Activated CD4-positive, alpha-beta T cell treated with anti-CD3 and anti-CD28 coated beads, Interleukin-2, amount 50 U/mL, for 4 hours (primary cell): ENCODE data around the gene CDPF1.

Source experiments
- DNase-seq, 2 experiments: peaks; one replicate each; pipeline ENCODE4 v3.0.0-alpha.2; 2020

Gene CDPF1

DNA sequence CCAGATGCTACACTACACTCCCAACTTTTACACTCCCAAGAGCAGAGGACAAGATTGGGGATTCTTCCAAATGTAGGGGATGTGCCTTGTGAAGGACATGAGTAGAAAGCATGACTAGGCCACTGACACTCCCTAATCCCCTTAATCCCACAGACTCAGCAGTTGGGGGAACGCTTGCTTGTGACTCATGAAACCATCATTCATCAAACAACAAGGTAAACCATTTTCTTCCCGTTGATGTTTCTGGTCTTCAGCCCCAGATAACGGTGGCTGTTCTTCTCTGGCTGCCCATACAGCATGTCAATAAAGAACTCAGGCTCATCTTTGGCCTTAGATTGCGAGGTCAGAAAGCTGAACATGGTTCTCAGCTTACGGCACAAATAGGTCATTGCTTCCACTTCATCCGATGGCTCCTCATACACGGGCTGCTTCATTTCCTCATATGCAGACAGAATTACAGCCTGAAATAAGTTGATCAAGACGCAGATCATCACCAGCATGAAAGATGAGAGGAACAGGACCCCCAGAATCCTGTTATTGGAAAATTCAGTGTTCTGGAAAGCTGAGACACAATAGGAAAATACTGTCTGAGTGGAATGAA lies 6.4 kb upstream of the CDPF1 start:
- no peak for DNase-seq

DNA sequence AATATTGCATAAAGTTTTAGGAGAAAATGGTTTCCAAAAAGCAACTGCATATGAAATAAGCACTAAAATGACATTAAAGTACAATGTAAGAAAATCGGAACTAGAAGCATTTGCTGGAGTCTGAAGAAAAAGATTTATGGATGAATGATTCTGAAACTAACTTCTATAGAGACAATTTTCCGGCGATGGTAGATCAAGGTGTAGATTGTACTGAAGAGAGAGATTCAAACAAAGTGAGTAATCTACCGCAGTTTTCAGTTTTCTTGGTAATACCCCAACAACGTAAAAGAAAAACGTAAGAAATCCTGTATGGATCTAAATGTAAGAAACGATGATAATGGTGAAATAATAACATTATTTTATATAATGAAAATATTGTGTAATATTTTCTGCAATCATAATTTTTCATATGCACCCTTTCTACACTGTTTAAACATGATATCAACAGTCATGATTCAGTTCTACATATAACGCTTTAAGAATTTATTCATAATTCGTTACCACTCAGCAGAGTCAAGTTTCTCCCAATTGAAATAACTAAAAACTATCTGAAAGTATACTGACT lies 1.8 kb upstream of the CDPF1 start:
- no peak for DNase-seq

DNA sequence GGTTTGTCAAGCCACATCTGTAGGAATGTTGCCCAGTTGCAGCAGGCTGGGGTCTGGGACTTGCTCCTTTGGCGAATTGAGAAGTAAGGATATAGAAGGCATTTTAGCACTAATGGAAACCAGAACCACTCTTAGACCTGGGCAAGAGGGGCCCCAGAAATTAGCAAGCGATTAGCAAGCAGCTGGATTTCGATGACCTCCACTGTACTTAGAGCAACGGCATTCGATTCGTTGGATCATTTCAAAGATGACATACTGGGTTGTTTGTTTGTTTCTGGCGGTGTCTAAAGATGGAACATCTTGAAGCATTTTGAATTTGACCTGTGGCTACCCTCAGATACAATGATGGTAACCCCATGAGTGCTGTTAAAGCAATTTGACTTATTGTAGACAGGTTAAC lies 1.2 kb upstream of the CDPF1 start:
- DNase-seq, result no peak

DNA sequence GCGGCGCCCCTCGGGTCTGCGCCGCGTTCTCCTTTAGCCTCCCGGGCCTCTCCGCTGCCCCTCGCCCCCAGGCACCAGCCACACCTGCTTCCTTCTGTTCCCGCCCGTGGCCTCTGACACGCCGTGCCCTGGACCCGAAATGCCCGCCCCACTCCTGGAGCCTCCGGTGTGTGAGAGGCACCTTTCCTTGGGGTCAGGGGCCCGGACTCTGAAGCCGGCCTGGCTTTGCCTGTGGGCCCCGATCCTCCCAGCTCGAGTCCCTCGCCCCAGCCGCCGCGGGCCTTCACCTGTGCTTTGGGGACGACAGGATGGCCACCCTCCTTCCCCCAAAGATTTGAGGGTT lies 661 bp upstream of the CDPF1 start:
- no peak for DNase-seq

DNA sequence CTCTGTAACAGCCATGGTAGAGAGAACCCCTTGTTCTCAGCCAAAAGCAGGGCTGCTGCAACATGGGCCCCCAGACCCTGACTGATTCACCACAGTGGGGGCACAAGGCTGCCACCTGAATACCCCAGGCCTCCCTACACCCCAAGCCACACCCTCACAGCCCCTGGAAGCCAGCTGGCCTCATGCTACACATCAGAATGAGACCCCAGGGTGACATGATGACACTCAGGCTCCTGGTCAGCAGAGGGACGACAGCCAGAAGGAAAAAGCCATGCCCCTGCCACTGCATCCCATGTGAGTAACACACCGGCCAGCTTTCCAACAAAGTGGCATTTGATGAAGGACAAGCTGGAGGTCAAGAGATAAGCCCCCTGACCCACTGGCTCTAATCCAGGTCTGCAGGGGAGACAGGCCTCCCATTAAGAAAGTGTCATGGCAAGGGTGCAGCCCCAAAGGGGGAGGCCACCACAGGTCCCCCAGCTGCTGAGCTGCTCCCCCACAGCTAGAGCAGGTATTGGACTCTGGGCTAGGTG lies 2.6 kb downstream of the CDPF1 start:
- DNase-seq, result no peak

DNA sequence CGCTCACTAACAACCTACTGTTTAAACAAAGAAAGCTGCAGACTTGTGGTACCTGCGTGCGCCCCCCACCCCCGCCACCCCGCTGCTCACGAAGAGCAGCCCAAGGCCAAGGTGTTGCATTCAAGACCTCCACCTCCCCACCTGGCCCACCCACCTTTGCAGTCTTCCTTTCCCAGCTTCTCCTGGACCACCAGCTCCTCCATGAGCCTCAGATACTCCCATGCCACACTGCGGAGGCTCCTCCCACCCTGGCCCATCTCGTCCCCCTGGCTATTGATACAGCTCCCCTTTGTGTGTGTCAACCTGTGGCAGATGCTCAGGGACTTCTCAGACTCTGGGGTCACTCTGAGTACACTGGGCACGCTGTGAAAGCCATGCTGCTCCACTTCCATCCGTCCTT lies 3.9 kb downstream of the CDPF1 start:
- no peak for DNase-seq

DNA sequence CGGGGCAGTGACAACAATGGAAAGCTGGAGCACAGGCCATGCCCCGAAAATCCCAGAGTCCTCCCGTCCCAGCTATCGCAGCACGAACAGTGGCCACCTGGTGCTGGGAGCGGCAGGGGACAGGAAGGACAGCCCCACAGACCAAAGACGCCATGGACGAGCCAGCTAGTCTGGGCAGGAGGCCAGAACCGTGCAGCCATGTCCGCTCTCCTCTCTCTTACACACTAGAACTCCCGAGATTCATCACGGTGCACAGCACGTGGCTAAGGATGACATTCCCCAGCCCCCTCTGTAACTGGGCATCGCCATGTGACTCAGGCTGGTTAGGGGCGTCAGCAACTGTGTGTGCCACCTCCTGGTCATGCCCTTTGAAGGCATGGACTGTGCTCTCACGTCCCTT lies 4.6 kb downstream of the CDPF1 start:
- DNase-seq, result no peak

DNA sequence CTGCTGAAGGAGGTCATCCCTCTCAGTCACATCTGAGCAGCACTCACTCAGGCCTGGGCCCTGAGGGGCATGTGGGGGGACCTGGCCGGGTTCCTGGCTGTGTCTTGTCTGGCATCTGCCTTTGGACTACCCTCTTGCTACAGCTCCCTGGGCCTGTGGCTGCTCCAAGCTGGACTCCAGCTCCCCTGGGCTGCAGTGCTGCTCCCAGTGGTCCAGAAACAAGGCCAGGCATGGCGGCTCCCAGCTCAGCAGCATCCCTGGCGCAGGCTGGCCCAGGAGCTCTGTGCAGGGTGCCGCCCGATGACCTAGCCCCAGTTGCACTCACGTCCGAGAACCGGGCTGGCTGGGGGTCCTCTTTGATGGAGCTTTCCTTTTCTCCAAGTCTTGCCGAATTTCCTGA lies 5.3 kb downstream of the CDPF1 start:
- no peak for DNase-seq

DNA sequence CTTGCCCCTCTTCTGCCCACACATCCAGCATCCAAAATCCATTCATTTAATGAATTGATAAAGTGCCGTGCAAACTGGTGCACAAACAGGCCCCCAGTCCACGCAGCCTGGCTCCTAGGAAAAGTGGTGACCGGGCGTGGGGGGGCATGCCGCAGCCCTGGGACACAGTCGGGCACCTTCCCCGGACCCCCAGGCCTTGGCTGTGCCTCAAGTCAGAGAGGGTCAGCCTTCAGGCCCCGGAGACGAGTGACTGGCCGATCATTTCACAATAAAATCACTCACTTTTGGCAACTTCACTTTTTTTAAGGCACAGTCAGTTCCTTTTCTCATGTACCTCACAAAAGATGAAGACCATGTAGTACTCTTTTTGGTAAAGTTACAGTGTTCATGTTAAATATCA lies 8.0 kb downstream of the CDPF1 start:
- no peak for DNase-seq

DNA sequence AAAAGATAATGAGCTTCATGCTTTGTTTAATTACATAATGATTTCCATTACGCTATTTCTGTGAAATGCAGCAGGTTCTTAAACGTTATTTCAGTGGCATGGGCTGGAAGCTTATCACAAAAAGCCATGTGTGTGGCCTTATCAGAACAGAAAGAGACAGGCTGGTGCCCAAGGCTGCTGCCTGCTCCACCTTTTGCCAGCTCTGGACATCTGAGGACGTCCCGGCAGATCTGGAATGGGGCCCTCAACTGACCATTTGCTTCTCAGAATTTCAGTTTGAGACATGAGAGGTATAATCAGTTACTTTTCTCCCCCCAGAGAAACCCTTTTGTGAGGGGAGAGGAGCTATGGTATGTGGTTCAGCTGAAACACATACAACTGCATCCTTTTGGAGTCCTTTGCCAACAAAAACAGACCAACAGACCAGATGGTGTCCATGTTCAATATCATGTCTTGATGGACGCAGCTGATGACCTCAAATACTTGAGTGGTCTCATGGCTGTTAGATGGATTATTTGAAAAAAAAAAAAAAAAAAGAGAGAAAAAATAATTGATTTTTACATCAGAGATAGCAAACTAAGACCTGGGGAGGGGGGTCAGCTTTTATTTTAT lies 8.6 kb downstream of the CDPF1 start:
- no peak for DNase-seq

DNA sequence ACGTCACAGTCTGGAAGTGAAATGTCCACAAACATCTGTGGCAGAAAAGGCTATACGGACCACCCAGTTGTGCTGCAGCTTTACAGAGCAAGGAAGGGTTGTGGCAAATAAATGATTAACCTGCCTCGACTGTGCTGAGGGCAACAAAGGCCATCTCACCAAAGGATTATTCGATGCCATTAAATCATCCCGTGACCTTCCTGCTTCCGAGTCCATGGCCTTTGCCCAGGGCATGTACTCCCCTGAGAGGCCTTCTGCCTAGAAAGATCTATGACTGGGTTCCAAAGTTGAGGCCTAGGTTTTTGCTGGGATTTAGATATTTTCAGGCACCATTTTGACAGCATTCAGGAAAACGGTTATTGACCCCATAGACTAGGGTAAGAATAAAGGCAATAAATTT lies 9.2 kb downstream of the CDPF1 start:
- no peak for DNase-seq

DNA sequence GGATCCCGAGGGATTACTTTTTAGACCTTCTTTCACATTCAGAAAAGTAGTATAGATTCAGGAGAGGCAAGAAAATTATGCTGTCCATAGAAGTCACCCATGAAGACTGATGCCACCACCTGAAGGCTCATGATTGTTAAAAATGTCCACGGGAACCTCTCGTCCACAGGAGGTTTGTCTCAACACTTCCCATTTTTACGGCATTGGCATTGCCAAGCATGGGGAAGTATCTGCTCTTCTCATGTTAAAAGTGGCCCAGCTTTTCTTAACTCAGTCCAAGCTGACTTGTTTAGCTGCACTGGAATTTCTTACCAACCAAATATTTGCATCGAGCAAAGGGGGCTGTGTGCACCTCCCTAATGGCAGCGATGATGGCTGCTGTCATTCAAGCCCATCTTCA lies 9.6 kb downstream of the CDPF1 start:
- DNase-seq, result no peak

DNA sequence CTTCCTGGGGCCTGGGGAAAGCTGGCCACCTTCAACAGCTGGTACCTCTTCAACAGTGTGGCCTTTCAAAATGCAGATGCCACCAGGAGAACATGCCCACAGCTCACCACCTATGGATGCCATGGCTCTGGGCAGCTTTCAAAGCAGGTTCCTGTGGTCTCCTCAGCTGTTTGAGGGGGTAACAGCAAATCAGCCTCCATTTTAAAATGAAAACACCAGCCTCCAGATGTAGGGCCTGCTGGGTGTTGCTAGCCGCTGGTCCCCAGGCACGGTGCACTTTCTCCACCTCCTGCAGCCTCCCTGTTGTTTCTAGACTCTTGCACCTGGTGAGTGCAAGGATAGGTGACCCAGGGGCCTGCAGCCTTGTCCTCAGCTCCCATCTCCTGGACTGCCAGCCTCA lies 10.0 kb downstream of the CDPF1 start:
- DNase-seq, result no peak

DNA sequence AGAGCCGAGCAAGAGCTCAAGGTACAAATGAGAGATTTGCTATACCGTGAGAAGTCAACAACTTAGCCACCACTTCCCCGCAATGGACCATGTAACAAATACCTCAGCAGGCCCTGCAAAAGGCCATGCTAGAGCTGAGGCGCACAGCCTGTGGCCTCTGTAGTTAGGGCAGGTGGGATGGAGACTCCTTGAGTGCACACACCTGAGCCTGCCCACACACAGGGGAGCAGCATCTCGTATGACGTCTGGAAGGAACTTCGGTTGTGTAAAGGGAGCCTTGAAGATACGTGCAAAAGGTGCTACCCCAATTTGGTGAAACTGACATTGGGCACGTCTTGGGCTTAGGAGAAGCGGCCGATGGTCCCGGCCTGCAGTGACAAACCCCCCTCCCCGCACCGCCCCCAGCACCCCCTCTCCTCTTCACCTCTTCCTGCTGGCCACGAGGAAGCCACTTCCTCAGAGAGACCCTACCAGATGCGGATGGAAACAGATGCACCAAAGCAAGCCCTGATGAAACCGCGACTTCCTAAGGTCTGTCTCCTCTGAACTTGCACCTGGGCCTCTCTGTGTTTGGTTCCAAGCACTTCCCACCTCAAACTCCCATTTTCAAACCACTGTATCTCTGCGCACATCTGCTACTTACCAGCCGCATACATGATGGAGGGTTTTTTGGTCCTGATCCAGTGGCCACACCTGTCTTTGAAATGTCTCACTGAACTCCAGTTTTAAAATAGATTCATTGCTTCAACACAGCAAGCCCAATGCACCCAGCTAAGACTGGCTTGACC lies 10.6 kb downstream of the CDPF1 start:
- DNase-seq, result no peak

DNA sequence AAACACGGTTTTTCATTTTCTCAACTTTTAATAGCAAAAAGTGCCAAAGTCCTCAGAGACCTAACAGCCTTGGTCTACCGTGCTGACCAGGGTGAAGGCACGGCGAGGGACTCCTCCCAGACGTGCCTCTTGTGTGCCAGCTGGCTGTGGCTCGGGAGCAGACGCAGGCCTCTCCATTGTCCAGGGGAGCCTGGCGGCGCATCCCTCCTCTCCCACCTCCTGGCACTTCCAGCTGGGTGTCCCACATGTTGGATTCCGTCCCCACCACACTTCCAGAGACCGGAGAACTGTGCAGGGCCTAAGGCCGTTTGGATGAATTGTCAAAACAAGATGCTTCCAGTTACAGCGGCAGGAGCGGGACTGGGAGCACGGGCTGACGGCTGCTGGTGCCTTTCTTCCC lies 11.6 kb downstream of the CDPF1 start:
- no peak for DNase-seq

DNA sequence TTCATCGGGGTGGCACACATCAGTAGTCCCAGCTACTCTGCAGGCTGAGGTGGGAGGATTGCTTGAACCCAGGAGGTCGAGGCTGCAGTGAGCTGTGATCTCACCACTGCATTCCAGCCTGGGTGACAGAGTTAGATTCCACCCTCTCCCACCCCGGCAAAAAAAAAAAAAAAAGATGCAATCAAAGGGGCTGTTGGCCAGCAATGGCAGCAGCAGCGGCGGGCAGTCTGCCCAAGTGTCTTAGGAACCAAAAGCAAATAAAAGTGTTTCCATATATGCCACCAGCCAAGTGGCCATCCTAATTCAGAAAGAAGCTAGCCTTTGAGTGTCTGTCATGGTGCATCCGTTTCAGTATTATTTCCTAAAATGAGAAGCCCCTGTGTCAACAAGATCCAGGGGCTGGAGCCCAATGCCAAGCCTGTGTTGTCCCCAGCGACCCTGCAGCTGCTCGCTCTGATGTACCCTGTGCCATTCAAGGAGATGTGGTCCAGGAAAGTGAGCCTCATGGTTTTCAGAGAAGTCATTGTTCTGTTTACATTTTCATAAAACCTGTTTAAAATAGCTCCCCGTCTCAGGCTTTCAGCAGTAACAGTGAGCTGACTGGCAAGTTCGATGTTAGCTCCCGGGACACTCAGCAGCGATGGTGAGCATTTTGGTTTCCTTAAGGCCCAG lies 12.5 kb downstream of the CDPF1 start:
- no peak for DNase-seq

DNA sequence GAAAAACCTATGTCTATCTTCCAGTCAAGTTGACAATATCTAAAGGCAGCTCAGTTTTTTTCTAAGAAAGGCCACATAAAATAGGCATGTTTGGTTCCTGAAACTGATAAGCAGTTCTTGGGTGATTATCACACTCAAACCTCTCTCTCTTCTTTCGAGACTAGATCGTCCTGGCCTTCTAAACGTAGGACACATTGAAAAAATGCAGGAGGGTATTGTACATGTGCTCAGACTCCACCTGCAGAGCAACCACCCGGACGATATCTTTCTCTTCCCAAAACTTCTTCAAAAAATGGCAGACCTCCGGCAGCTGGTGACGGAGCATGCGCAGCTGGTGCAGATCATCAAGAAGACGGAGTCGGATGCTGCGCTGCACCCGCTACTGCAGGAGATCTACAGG lies 15.1 kb downstream of the CDPF1 start:
- no peak for DNase-seq

DNA sequence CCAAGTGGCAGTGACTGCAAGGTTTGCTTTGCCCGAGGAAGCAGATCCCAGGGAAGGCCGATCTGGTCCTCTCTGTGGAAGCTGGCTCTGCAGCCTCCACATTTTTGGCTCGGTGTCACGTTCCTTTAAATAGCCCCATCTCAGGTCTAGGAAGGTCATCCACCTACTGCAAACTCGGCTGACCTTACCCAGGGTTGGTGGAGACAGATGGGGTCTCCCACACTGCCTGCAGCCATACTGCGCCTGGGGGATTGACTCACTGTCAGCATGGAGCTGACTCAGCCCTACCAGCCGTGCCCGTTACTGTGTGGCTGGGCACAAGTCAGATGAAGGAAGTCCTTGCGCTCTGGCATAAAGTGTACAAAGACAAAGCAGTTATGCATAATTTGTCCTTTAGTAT lies 16.9 kb downstream of the CDPF1 start:
- no peak for DNase-seq

DNA sequence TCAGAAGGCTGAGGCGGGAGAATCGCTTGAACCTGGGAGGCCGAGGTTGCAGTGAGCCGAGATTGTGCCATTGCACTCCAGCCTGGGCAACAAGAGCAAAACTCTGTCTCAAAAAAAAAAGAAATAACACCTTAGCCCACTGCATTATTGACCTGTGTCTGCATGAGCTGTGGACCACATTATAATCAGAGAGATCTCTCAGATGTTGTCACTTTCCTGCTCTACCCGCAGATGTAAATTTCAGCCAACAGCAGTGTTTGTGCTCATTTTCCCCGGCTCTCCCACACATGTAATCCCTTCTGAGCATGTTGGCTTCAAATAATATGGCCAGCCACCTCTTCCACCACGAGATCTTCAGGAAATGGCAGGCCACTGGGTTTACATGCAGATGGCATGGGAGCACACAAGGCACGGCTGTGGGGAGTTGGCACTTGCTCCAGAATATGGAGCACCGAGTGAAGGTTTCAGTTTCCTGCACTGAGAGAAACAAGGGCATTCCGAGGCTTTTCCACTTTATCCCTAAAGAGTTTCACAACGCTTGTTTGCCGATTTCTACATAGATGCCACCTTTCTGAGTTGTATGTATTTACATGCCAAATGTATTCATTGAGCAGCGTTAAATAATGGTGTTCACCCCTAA lies 19.7 kb downstream of the CDPF1 start:
- no peak for DNase-seq

DNA sequence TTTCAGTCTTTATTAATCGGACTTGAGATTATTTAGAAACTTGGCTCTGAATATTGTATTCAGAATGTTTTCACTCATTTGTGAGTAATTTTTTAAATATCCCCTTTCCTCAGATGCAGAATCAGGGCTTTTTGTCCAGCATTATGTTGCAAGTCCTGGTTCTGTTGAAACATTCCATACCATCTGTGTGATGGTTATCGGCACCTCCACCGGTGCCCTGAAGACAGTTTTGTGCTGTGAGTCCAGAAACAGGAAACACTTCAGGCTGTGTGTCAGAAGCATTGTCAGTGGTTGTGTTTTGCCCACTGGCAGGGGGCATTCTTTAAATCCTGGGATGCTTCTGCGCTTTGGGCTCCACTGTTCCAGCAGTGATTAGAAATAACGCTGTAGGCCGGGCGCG lies 20.4 kb downstream of the CDPF1 start:
- DNase-seq, result no peak

DNA sequence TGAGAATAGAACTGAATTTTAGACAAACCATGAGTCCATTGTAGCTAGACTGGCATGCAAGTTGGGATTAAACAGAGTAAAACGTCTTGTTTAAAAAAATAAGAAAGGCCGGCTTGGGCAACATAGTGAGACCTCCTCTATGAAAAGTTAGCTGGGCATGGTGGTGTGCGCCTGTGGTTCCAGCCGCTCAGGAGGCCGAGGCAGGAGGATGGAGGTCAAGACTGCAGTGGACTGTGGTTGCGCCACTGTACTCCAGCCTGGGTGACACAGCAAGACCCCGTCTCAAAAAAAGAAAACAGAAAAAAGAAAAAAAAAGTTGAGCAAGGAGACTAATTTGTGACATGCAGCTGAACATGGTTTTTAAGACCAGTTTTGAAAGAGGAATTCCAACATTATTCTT lies 23.5 kb downstream of the CDPF1 start:
- DNase-seq, result no peak

DNA sequence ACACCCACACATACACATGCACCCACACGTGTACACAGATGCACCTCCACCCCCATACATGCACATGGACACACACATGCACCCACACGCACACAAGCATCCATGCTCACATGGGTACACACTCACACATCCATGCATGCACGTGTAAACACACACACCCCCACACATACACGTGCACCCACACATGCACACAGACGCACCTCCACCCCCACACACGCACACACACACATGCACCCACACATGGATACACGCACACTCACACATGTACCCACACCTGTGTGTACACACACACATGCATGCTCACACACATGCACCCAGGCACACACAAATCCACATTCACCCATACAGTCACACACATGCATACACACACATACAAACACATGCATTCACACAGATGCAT lies 24.5 kb downstream of the CDPF1 start:
- no peak for DNase-seq

DNA sequence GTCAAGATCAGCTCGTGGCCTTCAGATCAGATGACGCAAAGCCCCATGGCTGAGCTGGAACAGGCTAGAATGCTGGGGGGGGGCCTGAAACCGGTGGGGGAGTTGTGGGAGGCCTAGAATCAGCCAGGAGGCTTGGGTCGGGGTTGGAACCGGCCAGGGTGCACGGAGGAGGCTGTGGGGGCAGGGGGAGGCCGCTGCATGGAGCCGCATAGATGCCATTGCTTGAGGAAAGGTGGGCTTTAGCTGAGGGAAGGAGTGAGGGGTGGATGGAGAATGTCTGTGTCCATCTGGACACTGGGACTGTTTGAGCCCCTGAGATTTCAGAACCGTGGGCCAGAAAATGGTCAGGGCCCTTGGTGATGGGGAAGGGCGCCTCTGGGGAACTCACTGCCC lies 25.2 kb downstream of the CDPF1 start:
- no peak for DNase-seq
